ENCODE measurements around the gene DSN1.

The DSN1 gene

GRCh38 chr20:36709126-36709525 lies 64.4 kb downstream of the DSN1 start:
- no peak overlapping the region for H3K27ac Mint-ChIP-seq
- peaks cover 14% of the 10 kb centered on the region for H3K36me3 Mint-ChIP-seq
- ATAC-seq (no peak), DNase-seq (ENCODE audit: low spot score in 2 of 2) (no peak)
- no peaks in the 10 kb centered on the region for H3K9me3 Mint-ChIP-seq
- H3K4me3 Mint-ChIP-seq = no peak overlapping the region
- H3K4me1 Mint-ChIP-seq = no peaks in the 10 kb centered on the region

DNA sequence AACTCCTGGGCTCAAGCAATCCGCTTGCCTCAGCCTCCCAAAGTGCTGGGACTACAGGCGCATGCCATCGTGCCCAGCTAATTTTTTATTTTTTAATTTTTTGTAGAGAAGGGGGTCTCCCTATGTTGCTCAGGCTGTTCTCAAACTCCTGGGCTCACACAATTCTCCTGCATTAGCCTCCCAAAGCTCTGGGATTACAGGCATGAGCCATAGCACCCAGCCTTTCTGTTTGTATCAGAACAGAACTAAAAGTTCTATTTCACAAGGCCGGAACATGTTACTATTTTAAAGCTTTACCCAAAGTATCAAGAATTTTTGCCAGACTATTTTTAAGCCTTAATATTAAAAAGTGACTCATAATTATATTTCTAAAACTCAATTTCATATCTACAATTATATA lies 70.0 kb downstream of the DSN1 start:
- ATAC-seq = no peak
- H3K4me3 Mint-ChIP-seq = no peak overlapping the region
- peaks cover 6% of the 10 kb centered on the region for H3K36me3 Mint-ChIP-seq
- no peak for DNase-seq (ENCODE audit: low spot score in 2 of 2)
- no peaks in the 10 kb centered on the region for H3K4me1 Mint-ChIP-seq
- H3K27ac Mint-ChIP-seq = no peak overlapping the region
- no peaks in the 10 kb centered on the region for H3K9me3 Mint-ChIP-seq

Measured in stimulated activated effector memory CD8-positive, alpha-beta T cell treated with anti-CD3 and anti-CD28 coated beads, Interleukin-12 subunit alpha, Interleukin-12 subunit beta, amount 100 ng/mL, for 72 hours (primary cell).